Measurements from ENCODE around the gene DSCAML1.
"Not testable (repeated sequence)": the region's sequence is repeated elsewhere in the genome, so short reads cannot be mapped to it uniquely, and the experiment has no call there.

Gene DSCAML1

GRCh38 chr11:117459979-117460300 is 337.1 kb downstream of the DSCAML1 start:
- DNase-seq: no peak

DNA sequence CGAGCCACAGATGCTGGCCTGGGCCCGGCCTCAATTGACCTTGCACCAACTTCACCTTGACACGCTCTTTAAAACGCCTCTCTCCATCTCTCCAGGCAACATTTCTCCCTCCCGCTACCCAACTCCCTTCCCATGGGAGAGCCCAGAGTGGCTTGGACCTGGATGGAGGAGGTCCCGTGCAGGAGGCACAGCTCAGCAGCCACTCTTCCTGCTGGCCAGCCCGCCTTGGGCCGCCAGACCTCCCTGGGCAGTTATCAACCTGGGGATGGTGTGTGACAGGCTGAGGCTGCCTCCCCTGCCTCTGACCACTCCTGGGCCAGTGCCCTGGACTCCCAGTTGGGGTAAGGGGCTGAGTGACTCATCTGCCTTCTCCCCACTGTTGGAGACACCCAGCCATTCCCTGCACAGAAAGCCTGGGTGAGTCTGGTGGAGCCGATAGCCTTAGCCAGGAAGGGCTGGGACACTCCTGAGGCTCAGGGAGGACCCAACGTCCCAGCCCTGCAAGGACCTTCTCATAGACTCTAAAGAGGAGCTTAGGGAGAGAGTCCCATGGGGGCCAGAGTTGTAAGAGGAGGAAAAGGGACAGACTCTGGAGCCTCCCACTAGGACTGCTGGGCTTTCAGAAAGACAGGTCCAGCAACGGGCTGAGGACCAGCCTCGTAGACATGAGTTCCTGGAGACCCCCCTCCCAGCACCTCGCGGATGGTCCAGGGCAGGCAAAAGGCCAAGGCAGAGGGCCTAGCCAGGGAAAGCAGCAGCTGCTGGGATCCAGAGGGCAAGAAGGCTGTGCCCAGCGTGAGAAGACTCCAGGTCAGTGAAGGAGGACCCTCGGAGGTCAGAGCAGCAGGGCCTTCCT is 337.7 kb downstream of the DSCAML1 start:
- no peak for DNase-seq

- no peak for DNase-seq
Observed at GRCh38 chr11:117458275-117459122, 338.5 kb downstream of the DSCAML1 start.

DNA sequence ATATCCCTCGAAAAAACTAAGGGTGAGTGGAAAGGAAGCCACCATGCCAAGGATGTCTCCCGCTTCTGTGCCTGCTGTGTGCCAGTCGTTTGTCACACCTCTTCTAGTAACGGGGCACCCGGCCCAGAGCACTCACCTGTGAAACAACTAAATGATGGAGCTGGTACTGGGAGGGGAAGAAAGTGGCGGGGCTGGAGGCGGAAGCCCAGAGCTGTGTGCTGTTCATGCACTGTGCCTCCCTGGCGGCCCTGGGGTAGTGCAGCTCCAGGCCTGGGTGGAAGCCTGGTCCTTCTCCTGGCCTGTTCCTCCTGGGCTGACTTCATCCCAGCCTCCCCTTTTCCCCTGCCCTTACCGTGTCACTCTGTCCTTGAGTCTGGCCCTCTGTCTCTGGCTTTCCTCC is 339.2 kb downstream of the DSCAML1 start:
- DNase-seq: no peak

- no peak for DNase-seq
Observed at GRCh38 chr11:117457031-117457785, 339.8 kb downstream of the DSCAML1 start.

DNA sequence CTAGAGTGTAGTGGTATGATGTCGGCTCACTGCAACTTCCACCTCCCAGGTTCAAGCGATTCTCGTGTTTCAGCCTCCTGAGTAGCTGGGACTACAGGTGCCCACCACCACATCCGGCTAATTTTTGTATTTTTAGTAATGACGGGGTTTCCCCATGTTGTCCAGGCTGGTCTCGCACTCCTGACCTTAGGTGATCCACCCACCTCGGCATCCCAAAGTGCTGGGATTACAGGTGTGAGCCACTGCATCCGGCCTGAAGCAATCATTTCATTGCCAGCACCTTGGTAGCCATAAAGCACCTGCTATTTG is 340.3 kb downstream of the DSCAML1 start:
- DNase-seq: not testable (repeated sequence)

DNA sequence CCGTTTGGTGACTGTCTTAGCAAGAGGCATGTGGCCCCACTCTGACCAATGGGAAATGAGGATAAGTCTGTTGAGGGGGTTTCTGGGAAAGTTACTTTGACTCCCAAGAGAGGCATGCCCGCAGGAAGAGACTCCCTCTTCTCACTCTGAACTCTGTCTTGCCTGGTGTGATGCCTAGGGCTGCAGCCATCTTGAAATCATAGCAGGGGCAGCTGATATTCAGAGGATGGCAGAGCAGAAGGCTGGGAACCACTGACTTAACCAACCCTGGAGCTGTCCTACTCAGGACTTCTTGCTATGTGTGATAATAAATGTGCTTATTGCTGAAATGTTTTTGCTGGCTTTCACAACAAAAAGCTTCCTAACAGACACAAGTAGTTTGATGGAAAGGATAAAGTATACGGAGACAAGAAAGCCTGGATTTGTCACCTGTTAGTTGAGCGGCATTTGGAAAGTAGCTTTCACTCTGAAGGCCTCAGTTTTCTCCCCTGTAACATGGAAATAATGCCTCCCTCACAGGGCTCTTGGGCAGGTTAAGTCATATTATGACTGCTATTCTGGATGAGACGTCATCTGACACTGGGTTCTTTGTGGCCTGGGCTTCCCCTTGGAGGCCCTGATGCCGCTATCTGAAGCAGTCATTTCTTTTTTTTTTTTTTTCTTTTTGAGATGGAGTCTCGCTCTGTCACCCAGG is 340.8 kb downstream of the DSCAML1 start:
- no peak for DNase-seq

DNA sequence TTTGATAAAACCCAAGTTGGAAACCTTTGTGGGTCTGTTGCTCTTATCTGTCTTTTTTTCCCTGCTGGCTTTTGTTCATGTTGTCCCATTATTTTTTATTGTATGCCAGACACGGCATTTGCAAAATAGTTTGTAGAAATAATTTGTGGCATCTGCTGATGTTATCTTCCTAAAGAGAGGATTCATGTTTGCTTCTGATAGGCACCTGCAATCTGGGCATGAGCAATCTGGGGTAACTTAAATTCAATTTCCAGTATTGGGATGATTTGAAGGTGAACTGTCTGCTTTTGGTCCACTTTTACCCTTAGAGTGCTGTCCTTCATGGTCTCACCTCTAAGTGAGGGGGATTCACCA is 342.5 kb downstream of the DSCAML1 start:
- no peak for DNase-seq

DNA sequence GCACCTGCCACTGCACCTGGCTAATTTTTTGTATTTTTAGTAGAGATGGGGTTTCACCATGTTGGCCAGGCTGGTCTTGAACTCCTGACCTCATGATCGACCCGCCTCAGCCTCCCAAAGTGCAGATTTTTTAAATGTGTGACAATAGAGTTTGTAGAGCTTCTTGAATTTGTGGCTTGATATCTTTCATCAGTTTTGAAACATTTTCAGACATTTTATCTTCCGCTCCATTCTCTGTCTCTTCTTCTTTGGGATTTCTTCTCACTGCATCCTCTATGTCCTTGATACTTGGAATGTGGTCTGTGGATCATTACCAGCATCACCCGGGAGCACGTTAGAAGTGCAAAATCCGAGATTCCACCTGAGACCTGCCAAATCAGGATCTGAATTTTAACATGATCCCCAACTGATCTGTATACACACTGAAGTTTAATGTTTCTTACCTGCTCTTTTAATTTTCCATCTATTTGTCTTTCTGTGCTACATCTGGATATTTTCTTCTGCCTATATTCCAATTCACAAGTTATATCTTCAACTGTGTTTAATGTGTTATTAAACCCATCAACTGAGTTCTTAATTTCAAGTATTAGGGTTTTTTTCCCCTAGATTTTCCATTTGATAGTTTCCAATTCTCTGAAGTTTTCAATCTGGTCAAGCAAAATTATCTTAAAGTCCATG is 343.0 kb downstream of the DSCAML1 start:
- no peak for DNase-seq

- DNase-seq: no peak
Observed at GRCh38 chr11:117449111-117449693, 347.8 kb downstream of the DSCAML1 start.

- no peak for DNase-seq
Observed at GRCh38 chr11:117444711-117445658, 352.0 kb downstream of the DSCAML1 start.

- no peak for DNase-seq
Observed at GRCh38 chr11:117444256-117444655, 352.8 kb downstream of the DSCAML1 start.

- no peak for DNase-seq
Observed at GRCh38 chr11:117443266-117444186, 353.5 kb downstream of the DSCAML1 start.

DNA sequence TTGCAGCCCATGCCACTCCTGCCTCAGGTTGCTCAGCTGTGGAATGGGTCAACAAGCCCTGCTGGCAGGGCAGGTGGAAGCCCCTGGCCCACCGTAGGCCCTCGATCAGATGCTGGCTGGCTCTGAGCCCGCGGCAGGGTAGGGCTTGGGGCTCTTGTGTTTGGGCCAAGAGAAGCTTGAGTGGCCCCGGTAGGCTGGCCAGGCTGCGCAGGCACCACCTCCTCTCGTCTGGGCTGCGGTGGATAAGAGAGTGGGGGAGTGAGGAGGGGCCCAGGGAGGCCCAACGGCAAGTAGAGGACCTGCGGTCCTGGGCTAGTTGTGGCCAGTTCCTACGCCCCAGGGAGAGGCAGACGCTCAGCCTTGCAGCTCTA is 354.2 kb downstream of the DSCAML1 start:
- DNase-seq: no peak

DNA sequence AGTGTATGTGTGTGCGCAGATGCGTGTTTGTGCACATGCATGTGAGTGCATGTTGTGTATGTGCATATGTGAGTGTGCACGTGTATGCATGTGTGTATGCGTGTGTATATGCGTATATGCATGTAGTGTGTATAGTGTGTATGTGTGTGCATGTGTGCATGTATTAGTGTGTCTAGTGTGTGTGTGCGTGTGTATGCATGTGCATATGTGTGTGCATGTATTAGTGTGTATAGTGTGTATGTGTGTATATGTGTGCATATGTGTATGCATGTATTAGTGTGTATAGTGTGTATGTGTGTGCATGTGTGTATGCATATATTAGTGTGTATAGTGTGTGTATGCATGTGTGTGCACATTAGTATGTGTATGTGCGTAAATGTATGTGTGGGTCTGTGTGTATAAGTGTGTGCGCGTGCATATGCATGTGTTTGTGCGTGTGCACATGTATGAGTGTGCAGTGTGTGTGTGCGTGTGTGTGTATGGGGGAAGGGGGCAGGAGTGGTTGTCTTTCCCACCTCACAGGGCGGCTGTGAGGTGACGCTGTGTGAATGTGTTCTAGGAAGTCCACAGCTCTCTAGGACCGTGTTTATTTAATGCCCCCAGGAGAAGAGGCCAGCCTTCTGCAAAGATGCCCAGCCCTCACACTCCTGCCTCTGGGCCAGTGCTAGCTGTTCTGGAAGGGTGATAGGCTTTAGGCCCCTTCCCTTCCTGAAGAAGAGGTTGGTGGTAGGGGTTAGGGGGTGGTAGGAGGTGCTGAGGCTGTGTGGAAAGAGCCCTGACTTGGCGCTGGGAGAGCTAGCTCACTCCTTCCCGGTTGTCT is 354.8 kb downstream of the DSCAML1 start:
- no peak for DNase-seq

DNA sequence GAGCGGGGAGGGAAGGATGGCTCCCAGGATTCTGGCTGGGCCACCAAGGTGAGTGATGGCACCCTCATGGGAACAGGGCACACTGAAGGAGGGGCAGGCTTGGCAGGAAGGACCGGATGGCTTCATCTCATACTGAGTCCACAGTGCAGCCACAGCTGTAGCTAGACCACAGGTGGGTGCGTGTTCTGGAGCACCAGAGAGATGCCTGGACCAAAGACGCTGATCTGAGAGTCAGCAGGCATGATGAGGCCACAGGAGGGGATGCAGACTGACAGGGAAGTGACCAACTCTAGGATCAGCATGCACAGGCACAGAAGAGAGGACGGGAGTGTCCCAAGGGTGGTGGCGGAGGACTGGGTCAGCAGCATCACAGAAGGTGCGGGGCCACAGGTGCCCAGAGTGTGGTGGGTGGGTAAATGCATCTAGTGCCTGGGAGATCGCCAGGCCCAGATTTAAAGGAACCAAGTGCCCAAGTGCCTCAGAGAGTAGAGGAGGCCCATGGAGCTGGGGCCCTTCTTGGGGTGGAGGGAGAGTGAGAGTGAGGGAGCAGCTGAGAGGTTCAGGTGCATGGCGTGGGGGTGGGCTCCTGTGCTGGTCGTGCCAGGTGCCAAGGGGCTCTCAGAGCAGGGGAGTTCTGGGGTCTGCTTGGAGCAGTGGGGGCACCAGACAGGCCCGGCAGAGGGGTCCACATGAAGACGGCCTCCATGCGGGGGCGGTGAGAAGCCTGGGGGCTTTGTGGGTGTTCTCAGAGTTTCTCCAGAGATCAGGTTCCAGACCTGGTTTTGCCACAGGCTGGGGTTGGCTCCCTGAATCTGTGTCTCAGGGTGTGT is 355.7 kb downstream of the DSCAML1 start:
- no peak for DNase-seq

DNA sequence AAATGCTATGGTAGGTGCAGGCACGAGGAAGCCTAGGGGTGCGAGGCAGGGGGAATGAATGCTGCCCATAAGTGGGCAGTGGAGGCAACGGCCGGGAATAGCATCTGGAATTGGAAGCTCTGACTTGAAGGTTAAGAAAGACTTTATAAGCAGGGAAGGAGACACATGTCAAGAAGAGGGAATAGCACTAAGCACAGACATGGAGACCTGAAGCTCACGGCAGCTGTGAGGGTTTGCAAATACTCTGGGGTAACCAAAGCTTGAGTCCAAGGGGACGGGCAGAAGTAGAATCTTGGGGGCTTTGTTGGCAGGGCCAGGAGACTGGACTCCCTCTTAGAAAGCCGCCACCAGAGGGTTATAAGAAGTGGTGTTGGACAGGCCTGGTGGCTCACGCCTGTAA is 356.8 kb downstream of the DSCAML1 start:
- DNase-seq: no peak

DNA sequence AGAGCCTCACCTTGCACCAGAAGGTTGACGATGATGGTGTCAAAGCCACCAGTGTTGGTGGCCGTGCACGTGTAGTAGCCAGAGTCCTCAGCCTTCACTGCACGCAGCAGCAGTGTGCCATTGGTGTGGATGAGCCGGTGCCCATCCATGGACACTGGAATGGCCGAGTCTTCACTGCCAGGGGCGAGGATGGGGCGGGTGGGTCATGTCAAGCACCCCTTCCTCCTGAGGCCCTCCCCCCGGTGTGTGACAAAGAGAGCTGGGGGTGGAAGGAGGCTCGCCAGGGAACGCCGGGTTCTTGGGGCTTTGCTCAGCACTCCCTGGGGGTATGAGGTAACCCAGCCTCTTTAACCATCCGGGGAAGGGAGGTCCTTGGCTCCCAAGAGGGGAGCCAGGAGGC is 357.8 kb downstream of the DSCAML1 start:
- DNase-seq: no peak
